ENCODE results near the gene ME1. TPM values are rescaled to one million over a fixed set of nuclear protein-coding genes. Genes with fewer than 3 reads are reported as not detected.

Gene ME1
- total RNA-seq, 2 donors from 2014 or later, result 13.8 to 22.9 TPM

GRCh38 chr6:83221276-83221675 lies 209.6 kb downstream of the ME1 start:
- H3K27ac ChIP-seq, result no peak overlapping the region
- TF ChIP-seq, protein P1, sequence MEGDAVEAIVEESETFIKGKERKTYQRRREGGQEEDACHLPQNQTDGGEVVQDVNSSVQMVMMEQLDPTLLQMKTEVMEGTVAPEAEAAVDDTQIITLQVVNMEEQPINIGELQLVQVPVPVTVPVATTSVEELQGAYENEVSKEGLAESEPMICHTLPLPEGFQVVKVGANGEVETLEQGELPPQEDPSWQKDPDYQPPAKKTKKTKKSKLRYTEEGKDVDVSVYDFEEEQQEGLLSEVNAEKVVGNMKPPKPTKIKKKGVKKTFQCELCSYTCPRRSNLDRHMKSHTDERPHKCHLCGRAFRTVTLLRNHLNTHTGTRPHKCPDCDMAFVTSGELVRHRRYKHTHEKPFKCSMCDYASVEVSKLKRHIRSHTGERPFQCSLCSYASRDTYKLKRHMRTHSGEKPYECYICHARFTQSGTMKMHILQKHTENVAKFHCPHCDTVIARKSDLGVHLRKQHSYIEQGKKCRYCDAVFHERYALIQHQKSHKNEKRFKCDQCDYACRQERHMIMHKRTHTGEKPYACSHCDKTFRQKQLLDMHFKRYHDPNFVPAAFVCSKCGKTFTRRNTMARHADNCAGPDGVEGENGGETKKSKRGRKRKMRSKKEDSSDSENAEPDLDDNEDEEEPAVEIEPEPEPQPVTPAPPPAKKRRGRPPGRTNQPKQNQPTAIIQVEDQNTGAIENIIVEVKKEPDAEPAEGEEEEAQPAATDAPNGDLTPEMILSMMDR (IDR thresholded peaks at IDR 0.05), result no peak
- DNase-seq (ENCODE audit: low spot score), result no peak

GRCh38 chr6:83220121-83220520 lies 210.7 kb downstream of the ME1 start:
- Histone ChIP-seq H3K36me3 (no peaks in the 10 kb centered on the region), H3K27me3 (replicated peaks; ENCODE audit: insufficient read depth) (no peaks in the 10 kb centered on the region), H3K4me1 (ENCODE audit: control insufficient read depth in 1 of 2, low read depth in 2 of 2) (peaks cover 0 to 12% of the 10 kb centered on the region in 2 donors), H3K27ac (no peak overlapping the region), H3K9me3 (no peaks in the 10 kb centered on the region), H3K4me3 (no peak overlapping the region)
- DNase-seq (ENCODE audit: low spot score) (no peak), ATAC-seq (ENCODE audit: insufficient number of reproducible peaks, low FRiP score, low read depth) (no peak)
- TF ChIP-seq, protein P1 (IDR thresholded peaks at IDR 0.05), result no peak

More at GRCh38 chr6:83221276-83221675, 209.6 kb downstream of the ME1 start:
- Histone ChIP-seq H3K4me3 (no peak overlapping the region), H3K4me1 (ENCODE audit: control insufficient read depth in 1 of 2, low read depth in 2 of 2) (peaks cover 0 to 6% of the 10 kb centered on the region in 2 donors), H3K36me3 (no peaks in the 10 kb centered on the region), H3K27me3 (replicated peaks; ENCODE audit: insufficient read depth) (no peaks in the 10 kb centered on the region), H3K9me3 (no peaks in the 10 kb centered on the region)
- no peak for ATAC-seq (ENCODE audit: insufficient number of reproducible peaks, low FRiP score, low read depth)

GRCh38 chr6:83218646-83219045 lies 212.2 kb downstream of the ME1 start:
- Histone ChIP-seq H3K27ac (no peak overlapping the region), H3K27me3 (replicated peaks; ENCODE audit: insufficient read depth) (no peaks in the 10 kb centered on the region), H3K4me3 (no peak overlapping the region), H3K9me3 (no peaks in the 10 kb centered on the region), H3K4me1 (ENCODE audit: control insufficient read depth in 1 of 2, low read depth in 2 of 2) (peaks cover 0 to 17% of the 10 kb centered on the region in 2 donors), H3K36me3 (no peaks in the 10 kb centered on the region)
- TF ChIP-seq, protein P1 (IDR thresholded peaks at IDR 0.05), result no peak
- ATAC-seq (ENCODE audit: insufficient number of reproducible peaks, low FRiP score, low read depth) (no peak), DNase-seq (ENCODE audit: low spot score) (no peak)

- H3K4me3 ChIP-seq, result no peak overlapping the region
- TF ChIP-seq, protein P1 (IDR thresholded peaks at IDR 0.05), result no peak
- H3K4me1 ChIP-seq (ENCODE audit: control insufficient read depth in 1 of 2, low read depth in 2 of 2), result peaks cover 0 to 17% of the 10 kb centered on the region in 2 donors
- no peaks in the 10 kb centered on the region for H3K27me3 ChIP-seq (replicated peaks; ENCODE audit: insufficient read depth)
- H3K36me3 ChIP-seq, result no peaks in the 10 kb centered on the region
- DNase-seq (ENCODE audit: low spot score), result no peak
- H3K27ac ChIP-seq, result no peak overlapping the region
- no peak for ATAC-seq (ENCODE audit: insufficient number of reproducible peaks, low FRiP score, low read depth)
- no peaks in the 10 kb centered on the region for H3K9me3 ChIP-seq
Observed at GRCh38 chr6:83216806-83217205, 214.0 kb downstream of the ME1 start.

DNA sequence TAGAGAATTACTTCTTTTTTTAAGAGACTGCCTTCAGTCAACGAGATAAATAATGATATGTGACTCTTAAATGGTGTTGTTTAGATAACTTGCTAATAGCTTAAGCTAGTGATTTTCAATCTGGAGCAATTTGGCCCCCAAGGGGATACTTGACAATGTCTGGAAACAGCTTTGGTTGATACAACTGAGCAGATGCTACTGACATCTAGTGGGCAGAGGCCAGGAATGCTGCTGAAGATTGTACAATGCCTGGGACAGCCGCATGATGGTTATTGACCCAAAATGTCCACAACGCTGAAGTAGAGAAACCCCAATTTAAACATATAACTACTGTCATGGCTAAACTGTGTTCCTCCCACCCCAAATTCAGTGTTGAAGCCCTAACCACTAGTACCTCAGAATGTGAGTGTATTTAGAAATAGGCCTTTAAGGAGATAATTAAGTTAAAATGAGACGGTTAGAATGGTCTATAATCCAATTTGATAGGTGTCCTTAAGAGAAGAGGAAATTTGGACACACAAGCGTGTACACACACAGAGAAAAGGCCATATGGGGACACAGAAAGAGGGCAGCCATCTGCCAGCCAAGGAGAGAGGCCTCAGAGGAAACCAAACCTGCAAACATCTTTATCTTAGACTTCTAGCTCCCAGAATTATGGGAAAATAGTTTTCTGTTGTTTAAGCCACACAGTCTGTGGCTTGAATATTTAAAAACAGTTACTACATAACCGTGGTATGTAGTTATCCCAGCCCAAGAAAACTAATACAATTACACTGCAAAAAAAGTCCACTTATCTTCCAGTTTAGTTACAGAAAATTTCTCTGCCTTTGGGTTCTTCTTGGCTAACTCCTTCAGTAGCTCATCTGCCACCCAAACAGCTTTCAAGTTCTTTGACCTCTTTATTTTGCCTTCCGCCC lies 215.5 kb downstream of the ME1 start:
- Histone ChIP-seq H3K4me3 (no peak overlapping the region), H3K27me3 (replicated peaks; ENCODE audit: insufficient read depth) (no peaks in the 10 kb centered on the region), H3K4me1 (ENCODE audit: control insufficient read depth in 1 of 2, low read depth in 2 of 2) (peaks cover 0 to 17% of the 10 kb centered on the region in 2 donors), H3K36me3 (no peaks in the 10 kb centered on the region), H3K9me3 (no peaks in the 10 kb centered on the region), H3K27ac (peak overlapping the region; percentile 55 to 71)
- no peak for DNase-seq (ENCODE audit: low spot score)
- TF ChIP-seq, protein P1 (IDR thresholded peaks at IDR 0.05), result peak; percentile 63
- peak; percentile 58 for ATAC-seq (ENCODE audit: insufficient number of reproducible peaks, low FRiP score, low read depth)
